Raji (cell line): ENCODE measurements around the gene ANO10.

Source experiments
- POLR2A ChIP-seq: IDR thresholded peaks from 2 replicates; pipeline ENCODE4 v1.6.1; 2011; ENCODE audit warnings: low read depth, low read length, control low read depth; ENCODE audit not compliant: insufficient read depth

Gene ANO10

DNA sequence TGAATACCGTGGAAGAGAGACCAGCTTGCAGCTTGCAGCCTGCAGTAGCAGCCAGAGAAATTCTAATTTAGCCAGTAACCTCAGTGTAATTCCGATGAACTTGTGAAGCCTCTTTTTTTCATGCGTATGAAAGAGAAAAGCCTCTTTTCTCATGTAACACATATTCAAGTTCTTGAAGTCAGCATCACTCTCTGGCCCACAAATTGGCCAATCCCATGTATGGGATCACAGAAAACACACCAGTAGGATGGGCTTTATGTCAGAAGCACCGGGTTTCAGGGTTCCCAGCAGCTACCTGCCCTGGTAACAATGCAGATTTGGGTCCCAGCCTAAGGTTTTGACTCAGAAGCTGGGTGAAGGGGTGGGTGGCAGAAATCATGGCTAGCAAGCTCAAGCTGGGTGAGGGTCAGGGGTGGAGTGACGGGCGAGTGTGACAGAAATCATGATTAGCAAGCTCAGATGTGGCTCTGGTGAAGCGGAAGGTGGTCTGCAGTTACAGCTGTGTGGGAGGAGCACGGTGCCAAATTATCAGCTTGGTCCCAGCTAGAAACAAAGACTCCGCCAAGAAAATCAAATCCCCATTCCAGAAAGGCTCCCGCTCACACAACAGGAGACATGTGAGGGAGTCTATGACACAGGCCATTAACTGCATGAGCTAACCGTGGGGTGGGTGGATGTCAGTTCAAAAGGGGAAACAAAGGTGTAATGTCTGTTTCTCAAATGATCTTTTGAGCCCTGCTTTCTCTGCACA lies 248.8 kb downstream of the ANO10 start:
- no peak for TF ChIP-seq POLR2A

DNA sequence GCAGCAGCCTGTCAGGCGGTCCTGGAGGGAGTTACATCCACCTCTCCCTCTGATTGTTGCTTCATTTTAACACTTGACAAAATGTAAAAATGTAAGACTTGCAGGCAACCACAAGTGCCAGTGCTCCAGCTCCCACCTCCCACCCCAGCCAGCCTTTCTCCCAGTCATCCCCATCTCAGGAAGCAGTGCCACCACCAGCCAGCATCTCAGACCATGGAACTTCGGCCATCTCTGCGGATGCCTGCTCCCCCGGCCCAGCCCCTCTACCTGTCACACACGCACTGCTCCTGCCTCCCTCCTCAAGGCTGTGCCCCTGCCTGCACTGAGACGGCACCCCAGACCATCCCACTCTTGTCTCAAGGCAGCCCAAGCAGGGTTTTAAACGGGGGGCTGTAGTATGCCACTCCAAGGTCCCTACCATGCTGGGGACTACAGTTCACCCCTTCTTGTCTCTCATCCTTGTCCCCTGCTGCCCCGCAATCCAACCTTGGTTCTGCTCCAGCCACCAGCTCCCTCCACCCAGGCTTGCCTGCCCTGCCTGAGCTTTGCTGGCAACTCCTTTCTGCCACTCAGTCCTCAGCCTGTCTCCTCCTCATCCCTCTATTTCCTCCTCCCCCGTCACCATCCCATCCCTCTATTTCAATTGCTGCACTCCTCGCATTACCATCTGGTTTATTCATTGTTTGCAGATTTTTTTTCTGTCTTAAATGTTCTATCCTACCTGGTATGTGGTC lies 249.6 kb downstream of the ANO10 start:
- no peak for TF ChIP-seq POLR2A

DNA sequence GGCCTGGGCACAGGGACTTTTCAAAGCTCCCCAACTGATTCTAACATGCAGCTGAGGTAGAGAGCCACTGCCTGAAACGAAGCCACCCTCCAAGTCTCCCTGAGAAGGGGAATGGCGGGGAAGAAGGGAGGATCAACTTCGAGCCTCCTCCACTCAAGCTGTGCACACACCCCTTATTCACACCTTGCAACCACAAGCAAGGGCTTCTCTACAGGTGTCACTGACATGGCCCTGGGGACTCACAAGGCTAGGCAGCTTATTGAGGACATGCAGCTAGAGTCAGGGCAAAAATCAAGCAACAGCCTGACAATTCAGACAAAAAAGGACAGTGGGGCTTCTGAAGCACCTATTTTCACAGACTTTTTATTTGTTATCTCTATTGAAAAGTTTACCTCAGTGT lies 250.3 kb downstream of the ANO10 start:
- TF ChIP-seq POLR2A: no peak

DNA sequence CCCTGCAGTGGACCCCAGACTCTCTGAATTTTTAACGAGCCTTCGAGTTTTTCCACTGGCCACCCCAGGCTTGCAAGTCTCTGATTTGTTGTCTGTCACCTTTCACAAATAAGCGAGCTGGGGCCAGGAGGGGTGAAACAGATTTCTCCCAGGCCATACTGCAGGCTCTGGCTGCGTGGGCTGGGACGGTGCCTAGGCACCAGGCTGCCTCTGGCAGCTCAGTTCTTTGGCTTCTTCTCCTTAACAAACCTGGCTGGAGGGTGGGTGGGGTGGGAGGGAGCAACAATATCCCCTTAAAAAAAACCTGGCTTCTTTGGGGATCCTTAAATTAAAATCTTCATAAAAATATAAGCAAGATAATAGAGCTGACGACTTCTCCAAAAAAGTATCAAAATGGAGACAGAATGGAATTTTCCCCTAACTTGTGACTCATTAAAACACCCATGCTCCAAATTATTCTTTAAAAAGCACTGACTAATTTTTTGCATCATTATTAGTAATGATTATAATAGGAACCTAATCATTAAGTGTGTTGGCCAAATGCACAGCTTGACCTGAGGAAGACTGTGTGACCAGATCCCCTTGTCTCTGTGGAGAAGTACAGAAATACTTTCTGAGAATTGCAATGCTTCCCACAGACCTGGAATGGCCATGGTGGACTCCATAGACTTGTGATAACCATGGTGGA lies 251.4 kb downstream of the ANO10 start:
- no peak for TF ChIP-seq POLR2A

DNA sequence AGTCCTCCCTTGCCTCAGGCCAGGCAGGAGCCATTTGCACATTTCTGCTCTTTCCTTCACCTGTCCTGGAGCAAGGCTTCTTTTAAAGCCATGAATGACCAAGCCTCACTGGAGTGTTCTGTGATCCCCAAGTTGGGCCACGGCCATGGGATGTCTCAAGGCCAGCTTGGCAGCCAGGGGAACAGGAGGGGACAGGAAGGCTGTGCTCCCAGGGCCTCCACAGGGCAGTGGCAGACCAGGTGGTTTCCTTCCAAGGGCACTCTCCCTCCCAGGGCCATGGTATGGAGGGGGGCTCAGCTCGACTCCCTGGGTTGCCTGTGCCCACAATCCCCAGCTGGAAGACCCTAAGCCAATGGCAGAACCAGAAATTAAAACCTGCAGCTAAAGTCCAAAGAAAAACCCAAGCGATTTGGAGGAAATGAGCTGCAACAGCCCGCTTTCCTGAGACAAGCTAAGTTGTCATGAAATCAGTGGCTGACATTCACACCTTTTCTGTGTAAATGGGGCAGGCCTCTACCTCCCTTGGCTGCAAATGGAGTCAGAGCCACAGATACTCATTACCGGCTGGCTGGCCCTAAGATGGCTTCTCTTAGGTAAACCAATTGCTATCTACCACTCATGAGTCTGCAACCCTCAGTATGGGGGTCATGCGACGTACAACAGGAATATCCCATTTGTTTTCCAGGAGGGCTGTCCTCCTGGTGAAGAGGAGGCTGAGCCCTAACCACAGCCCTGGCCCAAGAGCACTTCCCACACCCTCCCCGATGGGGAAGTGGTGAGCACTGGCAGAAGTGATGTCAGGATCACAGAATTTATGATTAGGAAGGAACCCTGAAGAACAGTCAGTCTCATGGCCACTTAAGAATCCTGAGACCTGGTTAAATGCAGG lies 252.2 kb downstream of the ANO10 start:
- TF ChIP-seq POLR2A: no peak

DNA sequence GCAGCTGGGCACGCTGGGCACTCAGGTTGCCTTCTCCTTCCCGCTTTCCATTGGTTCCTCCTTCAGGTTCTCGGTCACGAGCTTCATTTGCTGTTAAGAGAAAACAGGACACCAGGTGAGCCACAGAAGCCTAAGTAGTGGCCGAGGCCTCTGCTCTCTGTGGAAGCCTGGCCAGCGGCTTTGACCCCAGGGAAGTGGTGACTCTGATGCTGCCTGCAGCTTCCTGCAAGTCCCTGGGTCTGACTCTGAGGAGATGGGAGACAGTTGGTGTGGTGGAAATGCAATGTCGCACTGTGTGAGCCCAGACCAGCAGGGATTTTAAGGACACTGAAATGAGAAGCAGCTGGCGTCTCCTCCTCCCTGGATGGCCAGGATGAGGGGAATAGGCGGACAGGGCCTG lies 254.9 kb downstream of the ANO10 start:
- no peak for TF ChIP-seq POLR2A

DNA sequence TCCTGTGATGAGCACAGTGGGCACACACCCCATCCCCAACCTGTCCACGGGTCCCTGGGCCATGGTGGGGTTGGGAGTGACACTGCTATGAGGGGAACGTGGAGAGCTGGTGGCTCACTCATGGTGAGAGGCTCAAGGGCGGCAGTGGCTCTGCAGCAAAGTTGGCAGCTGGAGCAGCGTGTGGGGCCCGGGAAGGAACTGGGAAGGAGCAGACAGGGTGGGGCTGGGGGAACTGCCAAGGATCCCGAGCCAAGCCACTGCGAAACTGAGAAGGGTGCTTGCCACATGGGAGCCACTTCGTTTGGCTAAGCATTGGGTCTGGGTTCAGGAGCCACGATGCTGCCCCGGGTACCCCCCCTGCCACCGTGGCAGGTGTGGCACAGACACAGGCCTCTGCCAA lies 255.3 kb downstream of the ANO10 start:
- no peak for TF ChIP-seq POLR2A

DNA sequence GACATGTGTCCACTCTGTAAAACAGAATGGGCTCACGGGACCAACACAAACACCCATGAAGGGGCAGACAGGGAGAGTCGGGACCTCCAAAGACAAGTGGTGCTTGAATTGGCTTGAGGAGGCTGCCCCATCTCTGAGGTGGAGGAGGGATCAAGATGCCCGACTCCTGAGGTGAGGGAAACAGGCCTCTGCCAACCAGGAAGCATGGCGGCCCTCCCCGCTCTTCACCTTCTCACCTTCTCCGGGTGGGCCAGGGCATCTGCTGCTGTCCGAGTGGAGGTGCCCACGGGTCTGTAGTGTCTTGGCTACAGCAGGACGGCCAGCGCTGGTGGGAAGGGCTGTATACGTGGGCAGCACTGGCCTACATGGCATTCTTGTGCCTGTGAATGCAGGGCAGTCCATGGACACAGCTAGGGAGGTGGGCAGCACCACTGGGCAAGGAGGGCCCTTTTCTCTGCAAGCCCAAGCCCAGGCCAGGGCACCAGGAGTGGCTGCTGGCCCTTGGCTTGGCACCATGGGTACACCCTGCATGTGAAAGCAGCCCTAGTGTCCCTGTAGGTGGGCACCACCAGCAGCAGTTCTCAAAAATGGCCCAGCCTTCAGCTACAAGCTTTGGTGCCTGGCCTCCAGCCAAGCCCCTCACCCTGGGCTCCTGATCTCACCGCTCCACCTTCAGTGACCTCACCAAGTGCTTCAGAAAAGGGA lies 256.1 kb downstream of the ANO10 start:
- TF ChIP-seq POLR2A: no peak

DNA sequence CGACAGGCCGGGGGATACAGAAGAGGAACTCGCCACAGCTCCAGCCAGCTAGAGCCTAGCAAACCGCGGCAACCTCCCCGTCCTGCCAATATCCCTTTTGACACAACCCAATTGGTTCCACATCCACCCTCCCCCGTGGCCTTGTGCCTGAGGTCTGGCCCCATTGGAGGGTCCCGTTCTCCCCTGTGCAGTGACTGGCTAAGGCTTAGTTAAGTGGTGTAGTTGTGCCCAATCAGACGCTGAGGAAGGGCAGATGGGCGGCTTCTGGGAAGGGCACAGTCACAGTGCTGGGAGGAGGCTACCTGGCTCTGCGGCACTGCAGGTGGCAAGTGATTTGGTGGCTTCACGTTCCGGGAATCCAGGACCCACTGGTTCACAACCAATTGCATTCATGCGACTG lies 256.9 kb downstream of the ANO10 start:
- no peak for TF ChIP-seq POLR2A

DNA sequence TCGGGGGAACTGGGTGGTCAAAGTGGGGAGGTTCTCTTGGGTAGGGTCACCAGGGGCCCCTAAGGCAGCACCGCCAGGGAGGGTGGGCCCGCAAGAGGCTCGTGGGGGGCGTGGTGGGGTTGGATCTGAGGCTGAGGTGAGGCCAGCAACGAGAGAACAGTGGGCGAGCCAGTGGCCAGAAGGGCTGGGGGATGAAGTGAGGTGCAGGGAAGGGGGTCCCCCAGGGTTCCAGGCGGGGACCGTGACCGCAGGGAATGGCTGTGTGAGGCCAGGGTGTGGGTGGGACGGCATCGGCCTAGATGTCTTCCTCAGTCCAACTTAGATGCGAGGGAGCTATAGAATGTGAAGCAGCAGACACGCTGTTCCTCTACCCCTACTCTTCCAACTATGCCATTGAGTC lies 257.3 kb downstream of the ANO10 start:
- no peak for TF ChIP-seq POLR2A

DNA sequence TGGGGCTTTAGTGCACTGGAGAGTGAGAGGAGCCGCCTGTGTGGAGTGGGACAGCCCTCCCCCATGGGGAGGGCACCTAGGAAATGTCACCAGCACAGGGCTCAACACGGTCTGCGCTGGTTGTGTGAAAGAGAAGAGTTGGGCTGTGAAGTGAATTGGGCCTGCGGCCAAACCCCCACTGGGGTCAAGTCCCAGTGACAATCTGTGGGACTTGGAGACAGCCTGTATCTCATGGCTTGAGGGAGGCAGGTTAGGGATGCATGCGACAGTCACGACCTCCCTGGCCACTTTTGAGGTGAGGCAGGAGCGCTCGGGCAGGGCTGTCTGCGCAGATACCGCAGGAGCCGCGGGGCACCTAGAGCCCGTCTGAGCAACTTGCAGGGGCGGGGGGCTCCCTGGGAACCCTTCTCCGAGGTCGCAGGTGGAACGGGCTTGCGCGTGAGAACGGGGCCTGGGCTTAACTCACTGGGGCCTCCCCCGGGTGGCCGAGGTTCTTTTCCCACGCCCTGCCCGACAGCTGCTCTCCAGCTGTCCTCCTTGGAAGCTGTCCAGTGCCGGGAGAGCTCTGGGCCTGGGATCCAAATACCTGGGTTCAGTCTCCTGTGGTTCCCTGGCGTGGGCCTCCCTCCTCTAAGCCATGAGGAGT lies 258.1 kb downstream of the ANO10 start:
- no peak for TF ChIP-seq POLR2A

DNA sequence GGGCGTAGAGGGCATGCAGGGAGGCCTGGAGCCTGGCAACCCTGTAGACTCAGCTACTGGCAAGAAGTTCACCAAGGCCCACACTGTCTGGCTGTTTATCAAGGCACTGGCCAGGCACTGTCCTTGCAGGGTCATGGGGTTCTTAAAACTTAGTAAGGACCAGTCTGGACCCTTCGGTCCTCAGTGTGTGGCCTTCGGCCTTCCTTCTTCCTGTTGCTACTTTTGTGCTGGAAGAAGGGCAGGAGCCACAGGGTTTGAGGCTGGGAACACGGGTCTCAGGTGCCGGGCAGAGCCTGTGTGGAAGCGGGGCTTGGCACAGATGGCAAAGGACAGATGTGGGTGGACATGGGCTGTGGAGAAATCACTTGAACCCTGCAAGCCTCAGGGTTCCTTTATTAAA lies 258.9 kb downstream of the ANO10 start:
- no peak for TF ChIP-seq POLR2A

DNA sequence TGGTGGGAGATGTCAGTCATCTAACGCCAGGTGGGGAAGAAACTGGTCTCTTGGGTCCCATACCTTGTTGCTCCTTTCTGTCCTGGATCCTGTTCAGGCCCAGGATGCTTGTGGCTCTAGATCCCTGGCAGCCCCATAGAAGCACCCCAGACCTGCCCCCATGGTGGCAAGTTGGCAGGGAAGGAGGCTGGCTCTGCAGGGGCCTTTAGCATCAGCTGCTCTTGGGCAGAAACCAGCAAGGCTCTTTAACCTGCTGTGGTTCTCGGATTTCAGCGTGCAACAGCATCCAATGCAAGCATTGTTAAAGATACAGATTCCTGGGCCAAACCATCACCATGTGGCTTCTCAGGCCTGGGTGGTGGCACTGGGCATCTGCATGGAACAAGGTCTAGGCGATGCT lies 259.6 kb downstream of the ANO10 start:
- TF ChIP-seq POLR2A: no peak

DNA sequence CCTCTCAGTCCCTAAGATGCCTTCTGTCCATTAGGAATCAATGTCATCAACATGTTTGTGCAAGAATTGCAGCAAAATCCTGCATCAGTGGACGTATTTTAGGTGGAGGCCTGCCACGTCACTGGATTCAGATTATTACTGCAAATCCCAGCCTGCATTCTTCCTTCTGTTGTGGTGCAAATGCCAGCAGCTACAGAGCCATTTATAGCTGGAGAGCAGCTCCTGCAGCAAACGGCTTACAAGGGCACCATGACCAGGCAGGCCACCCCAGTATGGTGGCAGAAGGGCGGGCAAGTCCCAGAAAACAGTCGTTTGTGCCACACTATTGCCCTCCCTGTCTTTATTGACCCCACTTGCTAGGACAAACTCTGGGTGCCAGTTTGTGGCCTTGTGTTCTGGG lies 260.7 kb downstream of the ANO10 start:
- no peak for TF ChIP-seq POLR2A
